GOT3 (cell line): ENCODE results near the gene DCAF7.

ENCODE experiments used
- DNase-seq: peaks from one replicate; lab custom pipeline; 2025; ENCODE audit warnings: mixed read lengths; lab: John Stamatoyannopoulos, UW

DCAF7 gene

DNA sequence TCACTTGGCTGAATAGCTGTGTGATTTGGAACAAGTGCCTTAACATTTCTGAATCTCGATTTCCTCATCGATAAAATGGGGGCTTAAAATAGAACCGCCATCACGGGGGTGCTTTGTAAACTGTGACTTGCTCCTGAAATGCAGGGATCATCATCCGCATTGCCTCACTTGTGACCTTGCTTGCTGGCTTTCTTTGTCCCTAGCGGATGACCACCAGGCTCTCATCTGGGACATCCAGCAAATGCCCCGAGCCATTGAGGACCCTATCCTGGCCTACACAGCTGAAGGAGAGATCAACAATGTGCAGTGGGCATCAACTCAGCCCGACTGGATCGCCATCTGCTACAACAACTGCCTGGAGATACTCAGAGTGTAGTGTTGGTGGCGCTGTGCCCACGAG, 38.5 kb downstream of the DCAF7 start:
- no peak for DNase-seq

- no peak for DNase-seq
These were observed 39.4 kb downstream of the DCAF7 start for GRCh38 chr17:63589646-63590045.

DNA sequence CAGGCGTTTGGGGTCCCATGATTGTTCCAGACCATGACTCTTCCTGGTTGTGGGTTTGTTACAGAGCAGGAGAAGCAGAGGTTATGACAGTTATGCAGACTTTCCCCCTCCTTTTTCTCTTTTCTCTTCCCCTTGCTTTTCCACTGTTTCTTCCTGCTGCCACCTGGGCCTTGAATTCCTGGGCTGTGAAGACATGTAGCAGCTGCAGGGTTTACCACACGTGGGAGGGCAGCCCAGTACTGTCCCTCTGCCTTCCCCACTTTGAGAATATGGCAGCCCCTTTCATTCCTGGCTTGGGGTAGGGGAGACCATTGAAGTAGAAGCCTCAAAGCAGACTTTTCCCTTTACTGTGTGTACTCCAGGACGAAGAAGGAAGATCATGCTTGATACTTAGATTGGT, 42.5 kb downstream of the DCAF7 start:
- DNase-seq: no peak

DNA sequence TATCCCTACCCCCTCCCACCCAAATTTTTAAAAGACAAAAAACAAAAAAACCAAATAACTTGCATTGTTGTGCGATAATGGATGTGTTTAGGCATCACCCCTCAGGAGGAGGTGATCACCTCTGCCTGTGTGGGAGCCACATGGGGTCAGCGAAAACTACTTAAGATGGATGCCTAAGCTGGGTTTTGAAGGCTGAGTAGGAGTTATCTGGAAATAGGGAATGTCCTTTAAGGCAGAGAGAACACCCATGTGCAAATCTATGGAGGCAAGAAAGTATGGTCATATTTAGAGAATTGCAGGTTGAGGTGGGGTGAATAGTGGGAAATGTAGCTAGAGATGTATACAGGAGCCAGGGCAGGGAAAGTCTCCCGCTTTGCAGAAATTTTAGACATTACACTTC, 44.9 kb downstream of the DCAF7 start:
- no peak for DNase-seq

DNA sequence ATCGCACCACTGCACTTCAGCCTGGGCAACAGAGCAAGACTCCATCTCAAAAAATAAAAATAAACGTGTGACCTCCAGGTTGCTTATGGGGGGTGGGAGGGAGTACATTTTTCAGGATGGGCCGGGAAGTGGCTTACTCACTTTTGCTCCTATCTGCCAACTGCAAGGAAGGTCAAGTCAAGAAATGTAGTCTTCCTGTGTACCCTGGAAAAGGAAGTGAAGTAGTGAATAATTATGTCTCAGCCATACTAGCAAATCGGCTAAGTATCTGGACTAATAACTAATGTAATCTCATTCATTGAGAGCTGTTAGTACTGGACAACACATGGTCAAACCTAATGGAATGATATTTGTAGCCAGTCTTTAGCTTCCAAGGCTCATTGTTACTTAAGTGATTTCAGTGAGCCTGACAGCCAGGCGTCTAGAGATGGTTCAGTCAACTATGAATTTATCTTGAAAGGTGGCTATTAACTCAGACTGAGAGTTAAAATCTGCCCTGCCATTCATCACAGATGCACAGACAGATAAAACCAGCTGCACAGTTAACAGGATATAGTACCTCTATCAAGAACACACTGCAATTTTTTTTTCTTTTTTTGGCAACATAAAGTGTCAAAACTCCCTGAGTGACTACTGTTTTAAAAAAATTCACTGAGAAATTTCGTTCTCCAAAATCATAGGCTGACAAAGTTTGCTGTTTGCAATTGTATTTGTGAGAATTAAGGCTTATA, 46.7 kb downstream of the DCAF7 start:
- no peak for DNase-seq

DNA sequence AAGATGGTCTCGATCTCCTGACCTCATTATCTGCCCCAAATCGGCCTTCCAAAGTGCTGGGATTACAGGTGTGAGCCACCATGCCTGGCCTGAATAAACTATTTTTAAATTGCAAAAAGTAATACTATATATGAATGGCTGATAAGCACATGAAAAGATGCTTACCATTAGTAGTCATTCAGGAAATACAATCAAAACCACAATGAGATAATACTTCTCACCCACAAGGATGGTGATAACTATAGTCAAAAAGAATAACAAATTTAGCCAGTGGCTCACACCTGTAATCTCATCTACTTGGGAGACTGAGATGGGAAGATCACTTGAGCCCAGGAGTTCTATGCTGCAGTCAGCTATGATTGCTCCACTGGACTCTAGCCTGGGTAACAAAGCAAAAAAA, 48.0 kb downstream of the DCAF7 start:
- DNase-seq: no peak

GRCh38 chr17:63600569-63601438, 50.5 kb downstream of the DCAF7 start, which contains the start of gene TACO1:
TSS of gene TACO1 (plus strand) at chr17:63600895. CDS start at chr17:63601084, 189 bp downstream.
- peak; percentile 47 for DNase-seq

- no peak for DNase-seq
These were observed 51.4 kb downstream of the DCAF7 start for GRCh38 chr17:63601439-63602371.

- DNase-seq: no peak
These were observed 59.7 kb downstream of the DCAF7 start for GRCh38 chr17:63609816-63610573.

- DNase-seq: no peak
These were observed 60.6 kb downstream of the DCAF7 start for GRCh38 chr17:63610854-63611253.

DNA sequence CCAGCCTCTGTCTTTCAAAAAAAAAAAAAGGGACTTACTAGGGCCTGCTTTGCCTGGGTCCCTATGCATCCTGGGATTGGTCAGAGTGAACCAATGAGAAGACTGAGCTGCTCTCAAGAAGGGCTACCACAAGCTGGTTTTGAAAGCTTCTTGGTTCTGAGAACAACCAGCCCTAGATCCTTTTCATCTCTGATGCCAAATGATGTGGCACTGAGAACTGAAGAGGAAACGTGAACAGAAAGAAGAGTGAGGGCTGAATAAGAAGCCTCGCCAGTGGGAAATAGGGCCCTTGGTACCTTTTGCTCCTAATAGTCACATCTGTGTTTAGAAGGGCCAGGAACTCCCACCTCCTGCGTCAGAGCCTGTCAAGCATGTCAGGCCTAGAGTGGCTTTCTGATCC, 61.1 kb downstream of the DCAF7 start:
- no peak for DNase-seq

- no peak for DNase-seq
These were observed 63.4 kb downstream of the DCAF7 start for GRCh38 chr17:63613663-63614062.

- no peak for DNase-seq
These were observed 71.0 kb downstream of the DCAF7 start for GRCh38 chr17:63621229-63621683.

DNA sequence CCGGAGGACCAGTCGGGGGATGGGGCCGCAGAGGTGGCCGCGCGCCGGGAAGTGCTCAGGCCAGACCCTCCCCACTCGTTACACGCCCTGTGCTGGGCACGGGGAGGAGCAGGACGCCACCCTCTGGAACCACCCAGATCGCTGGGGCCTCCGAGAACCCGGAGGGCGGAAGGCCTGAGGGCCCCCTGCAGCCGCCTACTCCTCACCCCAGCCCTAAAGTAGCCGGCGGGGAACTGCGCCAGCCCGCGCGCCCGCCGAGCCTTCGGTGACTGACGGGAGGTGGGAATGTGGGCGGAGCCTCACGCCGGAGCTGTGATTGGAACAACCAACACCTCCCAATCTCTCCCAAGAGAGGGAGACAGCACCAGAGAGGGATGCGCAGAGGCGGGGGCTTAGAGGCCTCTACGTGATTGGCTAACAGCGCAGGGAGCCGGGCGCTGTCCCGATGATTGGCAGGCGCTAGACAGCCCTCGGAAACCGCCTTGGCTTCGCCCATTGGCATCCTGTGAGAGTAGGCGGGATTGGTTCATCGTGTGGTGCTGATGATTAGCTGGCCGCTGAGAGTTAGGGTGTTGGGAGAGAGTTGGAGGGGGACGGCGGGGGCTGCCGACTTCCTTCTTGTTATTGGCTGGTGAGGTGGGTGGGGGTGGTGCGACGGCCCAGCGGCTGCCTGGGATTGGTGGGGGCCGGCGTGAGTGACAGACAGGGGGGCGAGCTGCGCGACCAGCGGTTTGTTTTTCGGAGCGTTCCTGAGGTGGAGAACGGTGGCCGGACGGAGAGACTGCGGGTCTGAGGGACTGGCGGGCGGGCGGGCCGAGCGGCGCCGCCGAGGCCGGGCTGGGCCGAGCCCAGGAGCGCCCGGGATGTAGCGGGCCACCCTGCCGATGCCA, 71.7 kb downstream of the DCAF7 start, which contains the start of gene MAP3K3:
Gene MAP3K3, plus strand, starts transcription at position 734 of the 890 bp plus-strand sequence. CDS start 343 bp downstream, outside the sequence.
- DNase-seq: peak; percentile 97

- DNase-seq: no peak
These were observed 72.5 kb downstream of the DCAF7 start for GRCh38 chr17:63622574-63623390.

DNA sequence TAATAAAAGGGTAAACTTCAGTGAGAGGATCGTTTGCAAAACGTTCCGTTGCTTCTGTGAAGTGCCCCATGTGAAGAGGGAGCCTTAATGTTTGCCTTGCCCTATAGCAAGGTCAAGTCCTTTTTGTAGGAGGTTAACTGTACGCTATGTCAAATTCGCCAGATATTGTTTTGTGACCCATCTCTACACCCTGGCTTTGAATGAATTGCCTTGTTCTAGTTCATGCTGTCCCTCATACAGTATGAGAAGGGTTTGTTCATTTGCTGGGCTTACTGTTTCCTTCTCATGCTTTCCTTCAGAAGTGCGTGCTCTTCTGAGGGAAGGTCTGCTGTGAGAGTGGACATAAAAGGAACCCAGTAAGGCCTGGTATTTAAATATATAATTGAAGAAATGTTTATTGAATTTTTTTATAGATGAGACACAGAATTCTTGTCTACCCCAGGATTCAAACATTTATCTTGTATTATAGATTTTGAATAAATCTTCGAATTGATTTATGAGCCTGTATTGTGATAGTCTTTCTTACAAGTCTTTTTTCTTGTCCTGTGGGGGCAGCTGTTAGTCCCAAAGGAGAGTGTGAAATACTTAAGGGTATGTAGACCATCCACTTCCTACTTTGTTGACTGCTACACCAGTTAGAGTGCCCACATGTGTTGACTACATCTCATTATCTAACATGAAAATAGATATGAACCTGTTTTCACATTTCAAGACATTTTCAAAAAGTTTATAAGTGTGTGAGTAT, 73.7 kb downstream of the DCAF7 start:
- no peak for DNase-seq

- no peak for DNase-seq
These were observed 74.2 kb downstream of the DCAF7 start for GRCh38 chr17:63624531-63624880.

- no peak for DNase-seq
These were observed 76.4 kb downstream of the DCAF7 start for GRCh38 chr17:63626551-63627180.
